HEK293 (cell line): ENCODE results near the gene RNASEH2C.

Experiments
- EGR2 ChIP-seq: fragments of 450-650 bp; formaldehyde crosslinking; IDR thresholded peaks from 2 replicates; pipeline ENCODE4 v1.5.1; 2016; ENCODE audit warnings: low read depth, missing biosample characterization, missing genetic modification characterization
- GLIS1 ChIP-seq: fragments of 450-650 bp; formaldehyde crosslinking; IDR thresholded peaks from 2 replicates; pipeline ENCODE4 v1.5.1; 2016; ENCODE audit warnings: missing biosample characterization, missing genetic modification characterization
- KLF16 ChIP-seq: fragments of 450-650 bp; formaldehyde crosslinking; IDR thresholded peaks from 2 replicates; pipeline ENCODE4 v1.5.1; 2017; ENCODE audit warnings: missing biosample characterization, missing genetic modification characterization
- KLF7 ChIP-seq: fragments of 450-650 bp; formaldehyde crosslinking; IDR thresholded peaks from 2 replicates; pipeline ENCODE4 v1.5.1; 2016; ENCODE audit warnings: missing biosample characterization, missing genetic modification characterization, borderline replicate concordance
- MYNN ChIP-seq: fragments of 450-650 bp; formaldehyde crosslinking; IDR thresholded peaks from 2 replicates; pipeline ENCODE4 v1.5.1; 2016; ENCODE audit warnings: missing biosample characterization, missing genetic modification characterization, borderline replicate concordance
- OVOL3 ChIP-seq: fragments of 450-650 bp; formaldehyde crosslinking; IDR thresholded peaks from 2 replicates; pipeline ENCODE4 v1.5.1; 2016; ENCODE audit warnings: missing biosample characterization, missing genetic modification characterization
- SALL2 ChIP-seq: fragments of 450-650 bp; formaldehyde crosslinking; IDR thresholded peaks from 2 replicates; pipeline ENCODE4 v1.5.0; 2017; ENCODE audit warnings: missing biosample characterization, mild to moderate bottlenecking, missing genetic modification characterization, borderline replicate concordance
- ZBTB21 ChIP-seq: fragments of 450-650 bp; formaldehyde crosslinking; IDR thresholded peaks from 2 replicates; pipeline ENCODE4 v1.5.1; 2017; ENCODE audit warnings: missing biosample characterization, missing genetic modification characterization
- ZBTB7A ChIP-seq: fragments of 450-650 bp; formaldehyde crosslinking; IDR thresholded peaks from 2 replicates; pipeline ENCODE4 v1.5.1; 2016; ENCODE audit warnings: low read depth, missing biosample characterization, missing genetic modification characterization
- ZFP3 ChIP-seq: fragments of 450-650 bp; formaldehyde crosslinking; IDR thresholded peaks from 2 replicates; pipeline ENCODE4 v1.5.1; 2016; ENCODE audit warnings: low read depth, missing biosample characterization, missing genetic modification characterization
- ZFP69B ChIP-seq: fragments of 450-650 bp; formaldehyde crosslinking; IDR thresholded peaks from 2 replicates; pipeline ENCODE4 v1.5.1; 2016; ENCODE audit warnings: missing biosample characterization, missing genetic modification characterization
- ZNF223 ChIP-seq: fragments of 450-650 bp; formaldehyde crosslinking; IDR thresholded peaks from 2 replicates; pipeline ENCODE4 v1.5.1; 2016; ENCODE audit warnings: missing biosample characterization, missing genetic modification characterization
- ZNF324 ChIP-seq: fragments of 450-650 bp; formaldehyde crosslinking; IDR thresholded peaks from 2 replicates; pipeline ENCODE4 v1.5.1; 2016; ENCODE audit warnings: missing biosample characterization, missing genetic modification characterization
- ZNF335 ChIP-seq: fragments of 450-650 bp; formaldehyde crosslinking; conservative IDR thresholded peaks from 2 replicates; pipeline ENCODE4 v1.5.1; 2016; ENCODE audit warnings: missing biosample characterization, missing genetic modification characterization
- ZNF394 ChIP-seq: fragments of 450-650 bp; formaldehyde crosslinking; IDR thresholded peaks from 2 replicates; pipeline ENCODE4 v1.5.1; 2016; ENCODE audit warnings: missing biosample characterization, missing genetic modification characterization, mild to moderate bottlenecking, moderate library complexity, borderline replicate concordance
- ZNF416 ChIP-seq: fragments of 450-650 bp; formaldehyde crosslinking; IDR thresholded peaks from 2 replicates; pipeline ENCODE4 v1.5.1; 2016; ENCODE audit warnings: missing biosample characterization, missing genetic modification characterization
- ZNF433 ChIP-seq: fragments of 450-650 bp; formaldehyde crosslinking; IDR thresholded peaks from 2 replicates; pipeline ENCODE4 v1.5.1; 2016; ENCODE audit warnings: missing biosample characterization, missing genetic modification characterization, low read depth
- ZNF48 ChIP-seq: fragments of 450-650 bp; formaldehyde crosslinking; IDR thresholded peaks from 2 replicates; pipeline ENCODE4 v1.5.1; 2016; ENCODE audit warnings: missing biosample characterization, missing genetic modification characterization
- ZNF549 ChIP-seq: fragments of 450-650 bp; IDR thresholded peaks from 2 replicates; pipeline ENCODE4 v1.5.1; 2018; ENCODE audit warnings: missing biosample characterization, missing genetic modification characterization, mild to moderate bottlenecking, inconsistent platforms, moderate library complexity
- ZNF555 ChIP-seq: fragments of 450-650 bp; formaldehyde crosslinking; conservative IDR thresholded peaks from 2 replicates; pipeline ENCODE4 v1.5.1; 2017; ENCODE audit warnings: missing biosample characterization, mild to moderate bottlenecking, missing genetic modification characterization, inconsistent platforms
- ZNF660 ChIP-seq: fragments of 450-650 bp; IDR thresholded peaks from 2 replicates; pipeline ENCODE4 v1.5.1; 2018; ENCODE audit warnings: missing biosample characterization, mild to moderate bottlenecking, missing genetic modification characterization
- ZNF664 ChIP-seq: fragments of 450-650 bp; formaldehyde crosslinking; IDR thresholded peaks from 2 replicates; pipeline ENCODE4 v1.5.1; 2016; ENCODE audit warnings: missing biosample characterization, missing genetic modification characterization
- ZNF677 ChIP-seq: fragments of 450-650 bp; IDR thresholded peaks from 2 replicates; pipeline ENCODE4 v1.5.0; 2018; ENCODE audit warnings: missing biosample characterization, mild to moderate bottlenecking, missing genetic modification characterization, moderate library complexity
- ZNF76 ChIP-seq: fragments of 450-650 bp; formaldehyde crosslinking; IDR thresholded peaks from 2 replicates; pipeline ENCODE4; 2016; ENCODE audit warnings: low read depth, missing biosample characterization, missing genetic modification characterization, borderline replicate concordance
- ZNF843 ChIP-seq: fragments of 450-650 bp; formaldehyde crosslinking; IDR thresholded peaks from 2 replicates; pipeline ENCODE4 v1.5.1; 2016; ENCODE audit warnings: missing biosample characterization, missing genetic modification characterization
- ZXDB ChIP-seq: fragments of 450-650 bp; formaldehyde crosslinking; IDR thresholded peaks from 2 replicates; pipeline ENCODE4 v1.5.1; 2016; ENCODE audit warnings: missing biosample characterization, missing genetic modification characterization
- TF ChIP-seq, protein P1 (sequence below): fragments of 450-650 bp; formaldehyde crosslinking; IDR thresholded peaks from 2 replicates; pipeline ENCODE4 v1.5.1; 2016; ENCODE audit warnings: missing biosample characterization, missing genetic modification characterization, low read depth
- TF ChIP-seq, protein P2 (sequence below): fragments of 450-650 bp; formaldehyde crosslinking; IDR thresholded peaks from 2 replicates; pipeline ENCODE4 v1.5.1; 2017; ENCODE audit warnings: missing biosample characterization, mild to moderate bottlenecking, missing genetic modification characterization, moderate library complexity
- TF ChIP-seq, protein P3 (sequence below): fragments of 450-650 bp; formaldehyde crosslinking; conservative IDR thresholded peaks from 2 replicates; pipeline ENCODE4 v1.5.1; 2016; ENCODE audit warnings: low read depth, missing biosample characterization, missing genetic modification characterization
- TF ChIP-seq, protein P4 (sequence below): sonication (generic); formaldehyde crosslinking; IDR thresholded peaks from 2 replicates; pipeline ENCODE4 v1.8.1; 2022; ENCODE audit warnings: mild to moderate bottlenecking, moderate library complexity, missing genetic modification reagents
- TF ChIP-seq, protein P5 (sequence below): fragments of 450-650 bp; formaldehyde crosslinking; IDR thresholded peaks from 2 replicates; pipeline ENCODE4 v1.5.1; 2016; ENCODE audit warnings: missing biosample characterization, missing genetic modification characterization

RNASEH2C gene

DNA sequence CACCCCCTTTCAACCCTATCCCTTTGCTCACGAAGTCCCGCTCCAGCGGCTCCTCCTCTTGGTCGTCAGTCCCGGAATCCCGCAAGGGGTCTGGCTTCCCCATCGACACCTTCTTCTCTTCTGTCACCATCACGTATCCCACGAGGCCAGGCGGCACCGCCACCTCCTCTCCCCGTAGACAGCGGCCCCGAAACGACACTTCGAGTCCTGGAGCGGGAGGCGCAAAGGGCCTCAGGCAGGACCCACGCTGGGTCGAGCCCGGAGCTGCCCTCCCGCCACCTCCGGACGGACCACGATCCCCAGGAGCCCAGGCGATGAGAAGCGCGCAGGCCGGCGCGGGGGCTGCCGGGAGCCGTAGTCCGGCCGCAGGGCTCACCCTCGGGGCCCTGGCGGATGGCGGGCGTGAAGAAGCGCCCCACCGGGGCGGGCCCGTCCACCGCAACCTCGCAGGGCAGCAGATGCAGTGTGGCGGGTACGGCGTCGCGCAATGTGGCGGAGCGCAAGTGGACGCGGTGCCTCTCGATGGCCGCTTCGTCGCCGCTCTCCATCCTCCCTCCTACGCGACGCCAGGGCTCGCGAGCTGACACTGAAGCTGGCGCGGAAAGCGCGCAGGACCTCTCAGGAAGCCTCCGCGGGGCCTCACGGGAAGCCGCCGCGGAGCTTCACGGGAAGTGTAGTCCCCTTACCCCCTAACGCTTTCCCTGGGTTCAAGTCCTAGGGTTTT lies at the start of gene RNASEH2C (continued):
- TF ChIP-seq ZNF549 (tag by site-specific recombination) (no peak), GLIS1 (tag by site-specific recombination) (peak; percentile 54; the same call in 1 of the 2 replicates), ZNF416 (tag by site-specific recombination) (no peak), ZNF76 (peak; percentile 97), ZBTB21 (tag by site-specific recombination) (peak; percentile 5; the same call in 1 of the 2 replicates), ZNF843 (tag by site-specific recombination) (peak; percentile 71; the same call in 1 of the 2 replicates), ZXDB (tag by site-specific recombination) (peak; percentile 88), OVOL3 (no peak), ZNF555 (no peak), MYNN (tag by site-specific recombination) (no peak), ZFP3 (tag by site-specific recombination) (no peak), ZNF433 (no peak), KLF7 (tag by site-specific recombination) (no peak), ZNF394 (0 out of 2 replicates have a peak, but pooled peaks have one; percentile 45), ZFP69B (tag by site-specific recombination) (peak; percentile 45; the same call in 1 of the 2 replicates), SALL2 (tag by site-specific recombination) (no peak), ZNF335 (peak; percentile 99), ZNF324 (tag by site-specific recombination) (peak; percentile 67; the same call in 1 of the 2 replicates), EGR2 (tag by site-specific recombination) (peak; percentile 33; the same call in 1 of the 2 replicates), KLF16 (tag by site-specific recombination) (peak; percentile 57; the same call in 1 of the 2 replicates), ZNF48 (tag by site-specific recombination) (no peak), ZNF677 (tag by site-specific recombination) (no peak), ZNF660 (tag by site-specific recombination) (peak; percentile 77; the same call in 1 of the 2 replicates), ZBTB7A (tag by site-specific recombination) (0 out of 2 replicates have a peak, but pooled peaks have one; percentile 64), ZNF223 (tag by site-specific recombination) (peak; percentile 70; the same call in 1 of the 2 replicates), ZNF664 (tag by site-specific recombination) (no peak)
- TF ChIP-seq, protein P1, sequence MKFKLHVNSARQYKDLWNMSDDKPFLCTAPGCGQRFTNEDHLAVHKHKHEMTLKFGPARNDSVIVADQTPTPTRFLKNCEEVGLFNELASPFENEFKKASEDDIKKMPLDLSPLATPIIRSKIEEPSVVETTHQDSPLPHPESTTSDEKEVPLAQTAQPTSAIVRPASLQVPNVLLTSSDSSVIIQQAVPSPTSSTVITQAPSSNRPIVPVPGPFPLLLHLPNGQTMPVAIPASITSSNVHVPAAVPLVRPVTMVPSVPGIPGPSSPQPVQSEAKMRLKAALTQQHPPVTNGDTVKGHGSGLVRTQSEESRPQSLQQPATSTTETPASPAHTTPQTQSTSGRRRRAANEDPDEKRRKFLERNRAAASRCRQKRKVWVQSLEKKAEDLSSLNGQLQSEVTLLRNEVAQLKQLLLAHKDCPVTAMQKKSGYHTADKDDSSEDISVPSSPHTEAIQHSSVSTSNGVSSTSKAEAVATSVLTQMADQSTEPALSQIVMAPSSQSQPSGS (tag by site-specific recombination), result no peak
- TF ChIP-seq, protein P2, sequence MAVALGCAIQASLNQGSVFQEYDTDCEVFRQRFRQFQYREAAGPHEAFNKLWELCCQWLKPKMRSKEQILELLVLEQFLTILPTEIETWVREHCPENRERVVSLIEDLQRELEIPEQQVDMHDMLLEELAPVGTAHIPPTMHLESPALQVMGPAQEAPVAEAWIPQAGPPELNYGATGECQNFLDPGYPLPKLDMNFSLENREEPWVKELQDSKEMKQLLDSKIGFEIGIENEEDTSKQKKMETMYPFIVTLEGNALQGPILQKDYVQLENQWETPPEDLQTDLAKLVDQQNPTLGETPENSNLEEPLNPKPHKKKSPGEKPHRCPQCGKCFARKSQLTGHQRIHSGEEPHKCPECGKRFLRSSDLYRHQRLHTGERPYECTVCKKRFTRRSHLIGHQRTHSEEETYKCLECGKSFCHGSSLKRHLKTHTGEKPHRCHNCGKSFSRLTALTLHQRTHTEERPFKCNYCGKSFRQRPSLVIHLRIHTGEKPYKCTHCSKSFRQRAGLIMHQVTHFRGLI, result peak; percentile 47; the same call in 1 of the 2 replicates
- TF ChIP-seq, protein P3, sequence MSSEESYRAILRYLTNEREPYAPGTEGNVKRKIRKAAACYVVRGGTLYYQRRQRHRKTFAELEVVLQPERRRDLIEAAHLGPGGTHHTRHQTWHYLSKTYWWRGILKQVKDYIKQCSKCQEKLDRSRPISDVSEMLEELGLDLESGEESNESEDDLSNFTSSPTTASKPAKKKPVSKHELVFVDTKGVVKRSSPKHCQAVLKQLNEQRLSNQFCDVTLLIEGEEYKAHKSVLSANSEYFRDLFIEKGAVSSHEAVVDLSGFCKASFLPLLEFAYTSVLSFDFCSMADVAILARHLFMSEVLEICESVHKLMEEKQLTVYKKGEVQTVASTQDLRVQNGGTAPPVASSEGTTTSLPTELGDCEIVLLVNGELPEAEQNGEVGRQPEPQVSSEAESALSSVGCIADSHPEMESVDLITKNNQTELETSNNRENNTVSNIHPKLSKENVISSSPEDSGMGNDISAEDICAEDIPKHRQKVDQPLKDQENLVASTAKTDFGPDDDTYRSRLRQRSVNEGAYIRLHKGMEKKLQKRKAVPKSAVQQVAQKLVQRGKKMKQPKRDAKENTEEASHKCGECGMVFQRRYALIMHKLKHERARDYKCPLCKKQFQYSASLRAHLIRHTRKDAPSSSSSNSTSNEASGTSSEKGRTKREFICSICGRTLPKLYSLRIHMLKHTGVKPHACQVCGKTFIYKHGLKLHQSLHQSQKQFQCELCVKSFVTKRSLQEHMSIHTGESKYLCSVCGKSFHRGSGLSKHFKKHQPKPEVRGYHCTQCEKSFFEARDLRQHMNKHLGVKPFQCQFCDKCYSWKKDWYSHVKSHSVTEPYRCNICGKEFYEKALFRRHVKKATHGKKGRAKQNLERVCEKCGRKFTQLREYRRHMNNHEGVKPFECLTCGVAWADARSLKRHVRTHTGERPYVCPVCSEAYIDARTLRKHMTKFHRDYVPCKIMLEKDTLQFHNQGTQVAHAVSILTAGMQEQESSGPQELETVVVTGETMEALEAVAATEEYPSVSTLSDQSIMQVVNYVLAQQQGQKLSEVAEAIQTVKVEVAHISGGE (tag by site-specific recombination), result peak; percentile 56; the same call in 1 of the 2 replicates
- TF ChIP-seq, protein P4, sequence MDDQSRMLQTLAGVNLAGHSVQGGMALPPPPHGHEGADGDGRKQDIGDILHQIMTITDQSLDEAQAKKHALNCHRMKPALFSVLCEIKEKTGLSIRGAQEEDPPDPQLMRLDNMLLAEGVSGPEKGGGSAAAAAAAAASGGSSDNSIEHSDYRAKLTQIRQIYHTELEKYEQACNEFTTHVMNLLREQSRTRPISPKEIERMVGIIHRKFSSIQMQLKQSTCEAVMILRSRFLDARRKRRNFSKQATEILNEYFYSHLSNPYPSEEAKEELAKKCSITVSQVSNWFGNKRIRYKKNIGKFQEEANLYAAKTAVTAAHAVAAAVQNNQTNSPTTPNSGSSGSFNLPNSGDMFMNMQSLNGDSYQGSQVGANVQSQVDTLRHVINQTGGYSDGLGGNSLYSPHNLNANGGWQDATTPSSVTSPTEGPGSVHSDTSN (CRISPR knock-in tag), result peak; percentile 84
- TF ChIP-seq, protein P5, sequence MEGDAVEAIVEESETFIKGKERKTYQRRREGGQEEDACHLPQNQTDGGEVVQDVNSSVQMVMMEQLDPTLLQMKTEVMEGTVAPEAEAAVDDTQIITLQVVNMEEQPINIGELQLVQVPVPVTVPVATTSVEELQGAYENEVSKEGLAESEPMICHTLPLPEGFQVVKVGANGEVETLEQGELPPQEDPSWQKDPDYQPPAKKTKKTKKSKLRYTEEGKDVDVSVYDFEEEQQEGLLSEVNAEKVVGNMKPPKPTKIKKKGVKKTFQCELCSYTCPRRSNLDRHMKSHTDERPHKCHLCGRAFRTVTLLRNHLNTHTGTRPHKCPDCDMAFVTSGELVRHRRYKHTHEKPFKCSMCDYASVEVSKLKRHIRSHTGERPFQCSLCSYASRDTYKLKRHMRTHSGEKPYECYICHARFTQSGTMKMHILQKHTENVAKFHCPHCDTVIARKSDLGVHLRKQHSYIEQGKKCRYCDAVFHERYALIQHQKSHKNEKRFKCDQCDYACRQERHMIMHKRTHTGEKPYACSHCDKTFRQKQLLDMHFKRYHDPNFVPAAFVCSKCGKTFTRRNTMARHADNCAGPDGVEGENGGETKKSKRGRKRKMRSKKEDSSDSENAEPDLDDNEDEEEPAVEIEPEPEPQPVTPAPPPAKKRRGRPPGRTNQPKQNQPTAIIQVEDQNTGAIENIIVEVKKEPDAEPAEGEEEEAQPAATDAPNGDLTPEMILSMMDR, result no peak
